ENCODE data around the gene SDF2L1. TPM values are rescaled to one million over a fixed set of nuclear protein-coding genes. Genes with fewer than 3 reads are reported as not detected.

The SDF2L1 gene
- total RNA-seq, 4 donors from 2014 or later, result 60.2 to 444 (median 210) TPM

DNA sequence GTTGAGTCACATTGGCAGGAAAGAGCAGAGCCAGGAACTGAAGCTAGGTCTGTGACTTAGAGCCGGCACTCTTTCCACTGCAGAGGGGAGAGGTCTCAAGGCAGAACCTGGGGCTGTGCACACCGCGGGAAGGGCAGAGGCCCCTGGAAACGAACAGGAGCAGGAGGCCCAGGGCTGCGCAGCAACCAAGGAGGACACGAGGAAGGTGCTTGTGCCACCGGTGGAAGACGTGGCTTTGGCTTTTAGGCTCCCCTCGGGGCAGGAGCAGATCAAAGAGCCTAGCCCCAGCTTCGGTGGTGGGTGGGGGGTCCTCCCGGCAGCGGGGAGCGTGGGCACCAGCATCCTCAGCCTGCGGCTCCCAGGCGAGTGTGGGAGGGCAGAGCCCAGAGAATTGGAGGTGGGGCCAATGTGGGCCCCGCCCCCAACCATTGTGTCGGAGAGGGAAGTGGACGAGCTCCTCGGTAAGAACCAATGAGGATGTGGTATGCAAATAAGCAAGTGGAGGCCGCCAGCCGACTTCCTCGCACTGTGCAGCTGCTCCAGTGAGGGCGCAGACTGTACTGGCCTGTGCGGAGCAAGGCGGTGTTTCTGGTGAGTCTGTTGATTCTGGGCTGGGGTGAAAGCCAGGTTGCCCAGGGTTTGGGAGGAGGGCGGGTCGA, 9.7 kb upstream of the SDF2L1 start, which contains the start of gene CCDC116:
Gene CCDC116 (plus strand): TSS at position 524 of the 659 bp plus-strand sequence. CDS start 422 bp downstream, outside the sequence.
- Histone ChIP-seq H3K4me1 (peaks cover 10 to 12% of the 10 kb centered on the region in 2 donors), H3K9me3 (no peaks in the 10 kb centered on the region), H3K4me3 (replicated peaks in 1 of 3) (no peak within 1 kb of the TSS), H3K27ac (no peak within 1 kb of the TSS), H3K27me3 (no peaks in the 10 kb centered on the region), H3K36me3 (no peaks in the 10 kb centered on the region)
- TF ChIP-seq, protein P1, sequence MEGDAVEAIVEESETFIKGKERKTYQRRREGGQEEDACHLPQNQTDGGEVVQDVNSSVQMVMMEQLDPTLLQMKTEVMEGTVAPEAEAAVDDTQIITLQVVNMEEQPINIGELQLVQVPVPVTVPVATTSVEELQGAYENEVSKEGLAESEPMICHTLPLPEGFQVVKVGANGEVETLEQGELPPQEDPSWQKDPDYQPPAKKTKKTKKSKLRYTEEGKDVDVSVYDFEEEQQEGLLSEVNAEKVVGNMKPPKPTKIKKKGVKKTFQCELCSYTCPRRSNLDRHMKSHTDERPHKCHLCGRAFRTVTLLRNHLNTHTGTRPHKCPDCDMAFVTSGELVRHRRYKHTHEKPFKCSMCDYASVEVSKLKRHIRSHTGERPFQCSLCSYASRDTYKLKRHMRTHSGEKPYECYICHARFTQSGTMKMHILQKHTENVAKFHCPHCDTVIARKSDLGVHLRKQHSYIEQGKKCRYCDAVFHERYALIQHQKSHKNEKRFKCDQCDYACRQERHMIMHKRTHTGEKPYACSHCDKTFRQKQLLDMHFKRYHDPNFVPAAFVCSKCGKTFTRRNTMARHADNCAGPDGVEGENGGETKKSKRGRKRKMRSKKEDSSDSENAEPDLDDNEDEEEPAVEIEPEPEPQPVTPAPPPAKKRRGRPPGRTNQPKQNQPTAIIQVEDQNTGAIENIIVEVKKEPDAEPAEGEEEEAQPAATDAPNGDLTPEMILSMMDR (IDR thresholded peaks at IDR 0.05), result no peak
- TF ChIP-seq POLR2A (IDR thresholded peaks at IDR 0.05), result no peak
- intact Hi-C loops (cut with DNase I), result no loop called here
- DNase-seq, result no peak
- WGBS, 2 donors, result 86 to 87% methylated on average over 17 to 25 of the region's 27 CpGs

DNA sequence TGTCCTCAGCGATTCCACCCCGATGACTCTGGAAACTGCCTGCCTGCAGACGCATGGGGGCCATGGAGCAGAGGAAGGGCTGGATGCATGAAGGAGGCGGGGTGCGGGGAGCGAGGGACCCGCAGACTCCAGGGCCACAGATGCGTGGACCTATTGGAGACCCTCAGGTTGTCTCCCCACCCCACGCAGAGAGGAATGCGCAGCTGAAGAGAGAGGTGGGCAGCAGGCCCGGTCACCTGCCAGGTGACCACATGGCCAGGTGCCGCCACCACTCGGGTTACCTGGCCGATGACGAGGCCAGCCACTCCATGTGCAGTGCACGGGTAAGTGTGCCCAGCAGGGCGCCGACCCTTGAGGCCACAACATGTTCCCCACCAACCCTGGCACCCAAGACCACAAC, 9.2 kb upstream of the SDF2L1 start:
- intact Hi-C loops (cut with DNase I), result no loop called here
- no peak overlapping the region for H3K4me3 ChIP-seq (replicated peaks in 1 of 3)
- H3K27ac ChIP-seq, result no peak overlapping the region
- no peaks in the 10 kb centered on the region for H3K36me3 ChIP-seq
- H3K9me3 ChIP-seq, result no peaks in the 10 kb centered on the region
- no peak for TF ChIP-seq POLR2A (IDR thresholded peaks at IDR 0.05)
- TF ChIP-seq, protein P1 (IDR thresholded peaks at IDR 0.05), result no peak
- H3K4me1 ChIP-seq, result peaks cover 10 to 12% of the 10 kb centered on the region in 2 donors
- H3K27me3 ChIP-seq, result no peaks in the 10 kb centered on the region
- 91 to 94% methylated on average over 16 to 18 of the region's 18 CpGs for WGBS, 2 donors
- DNase-seq, result no peak

DNA sequence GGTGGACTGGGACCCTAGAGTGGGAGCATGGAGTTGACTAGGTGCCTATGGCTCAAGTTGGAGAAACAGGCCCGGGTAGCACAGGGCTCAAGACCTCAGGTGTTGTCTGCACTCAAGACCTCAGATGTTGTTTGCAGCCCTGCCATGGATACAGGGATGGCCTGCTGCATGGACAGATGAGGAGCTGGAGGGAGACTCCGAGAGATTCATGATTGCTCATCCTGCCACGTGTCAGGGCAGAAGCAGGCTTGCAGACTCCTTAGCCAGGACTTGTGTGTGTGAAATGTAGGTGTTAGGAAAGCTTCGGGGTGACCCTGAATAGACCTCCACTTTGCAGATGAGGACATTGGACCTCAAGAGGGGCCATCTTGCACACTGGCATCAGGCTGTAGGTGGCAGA, 8.6 kb upstream of the SDF2L1 start:
- H3K27ac ChIP-seq, result no peak overlapping the region
- WGBS, 2 donors, result 100% methylated on average over 2 to 4 of the region's 4 CpGs
- H3K4me1 ChIP-seq, result peaks cover 11 to 13% of the 10 kb centered on the region in 2 donors
- DNase-seq, result no peak
- no peak overlapping the region for H3K4me3 ChIP-seq (replicated peaks in 1 of 3)
- intact Hi-C loops (cut with DNase I), result no loop called here
- TF ChIP-seq, protein P1 (IDR thresholded peaks at IDR 0.05), result no peak
- no peak for TF ChIP-seq POLR2A (IDR thresholded peaks at IDR 0.05)
- H3K27me3 ChIP-seq, result no peaks in the 10 kb centered on the region
- no peaks in the 10 kb centered on the region for H3K9me3 ChIP-seq
- H3K36me3 ChIP-seq, result no peaks in the 10 kb centered on the region

GRCh38 chr22:21634081-21634480, 8.0 kb upstream of the SDF2L1 start:
- no peaks in the 10 kb centered on the region for H3K36me3 ChIP-seq
- peaks cover 7% of the 10 kb centered on the region in 2 donors for H3K4me1 ChIP-seq
- intact Hi-C loops (cut with DNase I), result no loop called here
- no peak overlapping the region for H3K4me3 ChIP-seq (replicated peaks in 1 of 3)
- H3K27me3 ChIP-seq, result no peaks in the 10 kb centered on the region
- no peak for DNase-seq
- no peaks in the 10 kb centered on the region for H3K9me3 ChIP-seq
- TF ChIP-seq, protein P1 (IDR thresholded peaks at IDR 0.05), result no peak
- TF ChIP-seq POLR2A (IDR thresholded peaks at IDR 0.05), result no peak
- no peak overlapping the region for H3K27ac ChIP-seq
- 96 to 99% methylated on average over 14 of the region's 16 CpGs for WGBS, 2 donors

DNA sequence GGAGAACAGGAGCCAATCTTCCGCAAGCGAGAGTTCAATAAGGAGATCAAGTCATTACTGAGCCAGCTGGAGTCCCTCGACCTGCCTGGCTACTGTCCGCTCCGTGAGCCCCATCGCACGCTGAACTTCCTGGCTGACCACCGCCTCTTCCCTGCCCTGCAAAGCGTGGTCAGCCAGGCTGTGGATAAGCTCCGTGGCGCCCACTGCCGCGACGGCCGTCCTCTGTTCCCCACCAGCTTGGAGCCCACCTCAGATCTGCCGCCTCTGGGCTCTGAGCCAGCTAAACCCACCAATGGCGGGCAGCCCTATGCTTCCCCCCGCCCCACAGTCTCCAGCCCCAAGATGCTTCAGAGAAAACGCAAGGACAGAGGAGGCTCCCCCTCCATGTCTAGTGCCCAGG, 7.3 kb upstream of the SDF2L1 start:
- intact Hi-C loops (cut with DNase I), result no loop called here

More for the DNA sequence above, 7.3 kb upstream of the SDF2L1 start:
- Histone ChIP-seq H3K27ac (no peak overlapping the region), H3K9me3 (no peaks in the 10 kb centered on the region), H3K4me3 (replicated peaks in 1 of 3) (no peak overlapping the region), H3K36me3 (no peaks in the 10 kb centered on the region), H3K27me3 (no peaks in the 10 kb centered on the region), H3K4me1 (peaks cover 6 to 9% of the 10 kb centered on the region in 2 donors)
- TF ChIP-seq, protein P1 (IDR thresholded peaks at IDR 0.05), result no peak
- no peak for TF ChIP-seq POLR2A (IDR thresholded peaks at IDR 0.05)
- 83 to 87% methylated on average over 11 to 19 of the region's 19 CpGs for WGBS, 2 donors
- no peak for DNase-seq

Data from thyroid gland (tissue), 4 donors.